Progenitor cell of endocrine pancreas (in vitro differentiated cells): ENCODE measurements around the gene FOCAD. TPM values are rescaled to one million over a fixed set of nuclear protein-coding genes. Genes with fewer than 3 reads are reported as not detected.

Source experiments
- DNase-seq: peaks from one replicate; pipeline ENCODE4 v3.0.0; 2021; ENCODE audit warnings: low spot score; ENCODE audit not compliant: unreplicated experiment
- H3K27ac Mint-ChIP-seq: 2 replicates; pipeline ENCODE4 v1.8.0; 2021; ENCODE audit warnings: mild to moderate bottlenecking, moderate library complexity, mixed read lengths
- H3K27me3 Mint-ChIP-seq: 2 replicates; pipeline ENCODE4 v1.8.0; 2021; ENCODE audit warnings: mixed read lengths
- H3K36me3 Mint-ChIP-seq: 2 replicates; pipeline ENCODE4 v1.8.0; 2022; ENCODE audit warnings: mixed read lengths; ENCODE audit not compliant: insufficient read depth
- H3K4me1 Mint-ChIP-seq: 2 replicates; pipeline ENCODE4 v1.8.0; 2021; ENCODE audit warnings: low read depth, mixed read lengths
- H3K4me3 Mint-ChIP-seq: 2 replicates; pipeline ENCODE4 v1.8.0; 2021; ENCODE audit warnings: low read depth, mild to moderate bottlenecking, moderate library complexity, mixed read lengths
- H3K9me3 Mint-ChIP-seq: 2 replicates; pipeline ENCODE4 v1.8.0; 2021; ENCODE audit warnings: low read depth, mixed read lengths
- CTCF ChIP-seq: fragments of 200-600 bp; sonication (generic); IDR thresholded peaks from one replicate; pipeline ENCODE4 v1.5.0; 2021; ENCODE audit warnings: antibody characterized with exemption, mild to moderate bottlenecking; ENCODE audit not compliant: unreplicated experiment
- total RNA-seq: library from RNA; stranded (reverse); gene quantifications from 2 replicates; pipeline ENCODE4 v1.2.1, GENCODE V29; 2021

The FOCAD gene
- total RNA-seq, 1 donor from 2014 or later = 68.2 TPM

- Mint-ChIP-seq H3K4me1 (no peaks in the 10 kb centered on the region), H3K27me3 (peaks cover 3% of the 10 kb centered on the region), H3K9me3 (no peaks in the 10 kb centered on the region), H3K36me3 (no peaks in the 10 kb centered on the region), H3K27ac (no peak overlapping the region), H3K4me3 (no peak overlapping the region)
- no peak for TF ChIP-seq CTCF
- no peak for DNase-seq
Measured at GRCh38 chr9:20642045-20642444, 42.0 kb upstream of the FOCAD start.

GRCh38 chr9:20643660-20644059 is 40.4 kb upstream of the FOCAD start:
- no peak for DNase-seq
- no peaks in the 10 kb centered on the region for H3K9me3 Mint-ChIP-seq
- H3K27me3 Mint-ChIP-seq = peaks cover 3% of the 10 kb centered on the region
- no peaks in the 10 kb centered on the region for H3K4me1 Mint-ChIP-seq
- H3K27ac Mint-ChIP-seq = no peak overlapping the region
- TF ChIP-seq CTCF = no peak
- H3K4me3 Mint-ChIP-seq = no peak overlapping the region
- no peaks in the 10 kb centered on the region for H3K36me3 Mint-ChIP-seq

- no peaks in the 10 kb centered on the region for H3K36me3 Mint-ChIP-seq
- DNase-seq = no peak
- no peaks in the 10 kb centered on the region for H3K9me3 Mint-ChIP-seq
Measured at GRCh38 chr9:20646656-20647055, 37.4 kb upstream of the FOCAD start.

GRCh38 chr9:20649381-20649780 is 34.7 kb upstream of the FOCAD start:
- no peak for DNase-seq
- H3K27ac Mint-ChIP-seq = no peak overlapping the region
- TF ChIP-seq CTCF = no peak

More at GRCh38 chr9:20646656-20647055, 37.4 kb upstream of the FOCAD start:
- no peak overlapping the region for H3K4me3 Mint-ChIP-seq
- H3K27me3 Mint-ChIP-seq = peaks cover 3% of the 10 kb centered on the region
- no peak overlapping the region for H3K27ac Mint-ChIP-seq
- TF ChIP-seq CTCF = no peak
- H3K4me1 Mint-ChIP-seq = no peaks in the 10 kb centered on the region

GRCh38 chr9:20650313-20650712 is 33.7 kb upstream of the FOCAD start:
- H3K4me1 Mint-ChIP-seq = no peaks in the 10 kb centered on the region
- H3K4me3 Mint-ChIP-seq = no peak overlapping the region
- H3K9me3 Mint-ChIP-seq = peaks cover 13% of the 10 kb centered on the region
- DNase-seq = no peak
- H3K27me3 Mint-ChIP-seq = no peaks in the 10 kb centered on the region
- peaks cover 2% of the 10 kb centered on the region for H3K36me3 Mint-ChIP-seq
- no peak overlapping the region for H3K27ac Mint-ChIP-seq
- no peak for TF ChIP-seq CTCF

More at GRCh38 chr9:20649381-20649780, 34.7 kb upstream of the FOCAD start:
- peaks cover 5% of the 10 kb centered on the region for H3K9me3 Mint-ChIP-seq
- no peaks in the 10 kb centered on the region for H3K36me3 Mint-ChIP-seq
- H3K4me1 Mint-ChIP-seq = no peaks in the 10 kb centered on the region
- H3K27me3 Mint-ChIP-seq = no peaks in the 10 kb centered on the region
- no peak overlapping the region for H3K4me3 Mint-ChIP-seq
